Stimulated activated CD4-positive, alpha-beta T cell treated with anti-CD3 and anti-CD28 coated beads, TNF-alpha, amount 100 ng/mL, for 1 hour (primary cell): ENCODE results near the gene FADS6.
A peak's percentile ranks its signal among the peaks of the same experiment; 100 is the strongest.

ENCODE experiments used
- DNase-seq, 3 donors: peaks; one replicate each; pipeline ENCODE4 v3.0.0-alpha.2; 2020; ENCODE audit warnings: low read depth in 3 of 3, low spot score in 1 of 3

The FADS6 gene

DNA sequence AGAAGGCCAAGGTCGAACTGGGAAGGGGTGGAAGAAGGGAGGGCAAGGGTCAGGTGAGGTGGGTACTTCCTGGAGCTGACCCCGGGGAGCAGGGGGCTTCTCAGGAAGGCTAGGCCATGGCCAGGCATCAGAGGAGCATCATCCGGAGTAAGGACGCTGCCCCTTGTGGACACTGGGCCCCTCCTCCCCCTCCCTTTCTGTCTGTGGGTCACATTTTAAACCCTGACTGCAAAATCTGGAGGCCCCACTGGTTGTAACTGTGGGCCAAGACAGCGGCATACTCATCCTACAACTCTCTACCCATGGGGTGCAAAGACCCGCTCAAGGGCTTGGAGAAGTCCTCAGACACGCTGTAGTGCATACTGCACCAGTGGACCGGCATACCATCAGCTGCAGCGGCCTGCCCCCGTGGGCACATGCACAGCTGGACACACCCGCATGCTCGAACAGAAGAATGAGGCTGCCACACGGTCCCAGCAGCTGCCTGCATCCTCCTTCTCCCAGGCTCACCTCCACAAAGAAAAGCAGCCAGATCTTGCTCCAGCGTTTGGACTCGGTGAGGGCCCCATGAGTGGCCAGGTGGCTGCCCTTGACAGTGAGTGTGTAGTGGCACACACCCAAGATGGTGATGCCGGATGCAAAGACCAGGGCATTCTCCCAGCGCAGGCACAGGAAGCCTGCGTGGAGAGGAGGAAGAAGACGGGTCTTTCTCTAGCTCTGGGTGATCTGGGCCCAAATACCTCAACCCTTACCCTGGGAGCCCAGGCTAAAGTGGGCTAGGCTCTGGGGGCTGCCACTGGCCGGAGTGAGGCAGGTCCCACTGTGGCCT, 1.2 kb downstream of the FADS6 start:
- DNase-seq, result no peak

DNA sequence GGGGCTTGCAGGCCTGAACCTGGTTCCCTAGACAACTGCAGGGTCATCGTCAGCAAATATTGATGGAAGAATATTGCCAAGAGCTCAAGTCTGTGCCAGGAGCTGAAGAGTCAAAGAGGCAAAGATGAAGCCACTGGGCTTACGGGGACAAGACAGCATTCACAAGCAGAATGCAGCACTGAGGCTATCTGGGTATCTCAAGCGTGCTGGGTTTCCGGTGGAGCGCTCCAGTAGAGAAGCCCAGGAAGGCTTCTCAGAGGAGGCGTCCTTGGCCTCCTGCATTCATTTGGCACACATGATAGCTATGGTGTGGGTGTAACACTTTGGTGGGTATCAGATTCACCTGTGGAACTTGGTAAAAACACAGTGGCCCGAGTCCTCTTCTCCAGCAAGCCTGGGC, 2.9 kb downstream of the FADS6 start:
- DNase-seq, result no peak

DNA sequence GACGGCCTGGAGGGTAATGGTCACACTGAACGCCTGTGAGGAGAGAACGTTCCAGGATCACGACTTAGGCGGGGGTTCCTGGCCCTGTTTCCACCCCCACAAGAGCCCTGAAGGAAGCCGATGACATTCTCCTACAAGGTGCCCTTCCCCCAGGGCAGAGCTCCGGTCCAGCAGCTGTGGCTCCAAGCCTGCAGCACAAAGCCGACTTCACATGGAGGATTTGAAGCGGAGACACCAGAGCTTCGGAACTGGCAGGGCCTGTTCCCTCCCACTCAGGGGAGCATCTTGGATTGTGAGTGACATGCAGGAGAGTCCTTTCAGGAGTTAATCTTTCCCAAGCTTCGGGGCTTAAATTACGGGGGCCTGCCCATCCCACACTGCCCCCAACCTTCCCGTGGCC, 5.0 kb downstream of the FADS6 start:
- DNase-seq, result no peak

DNA sequence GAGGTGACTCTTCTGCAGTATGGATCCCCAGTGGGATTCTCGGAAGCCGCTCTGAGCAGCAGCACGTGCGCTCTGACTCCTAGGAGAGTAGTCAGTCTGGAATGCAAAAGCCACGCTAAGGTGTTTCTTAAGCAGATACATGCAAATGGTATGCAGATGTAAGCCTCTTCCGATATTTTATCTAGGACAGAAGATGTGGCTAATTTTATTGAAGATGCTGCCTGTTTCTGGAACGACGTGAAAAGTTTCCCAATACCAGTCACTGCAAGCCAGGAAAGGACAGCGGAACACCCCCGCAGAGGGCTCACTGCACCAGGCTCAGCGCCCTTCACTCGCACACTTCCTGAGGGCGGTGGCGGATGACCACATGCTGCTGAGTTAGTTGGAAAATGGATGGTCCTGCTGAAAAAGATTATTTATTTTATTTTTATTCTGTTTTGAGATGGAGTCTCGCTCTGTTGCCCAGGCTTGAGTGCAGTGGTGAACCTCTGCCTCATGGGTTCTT, 10.1 kb downstream of the FADS6 start:
- DNase-seq, result no peak

DNA sequence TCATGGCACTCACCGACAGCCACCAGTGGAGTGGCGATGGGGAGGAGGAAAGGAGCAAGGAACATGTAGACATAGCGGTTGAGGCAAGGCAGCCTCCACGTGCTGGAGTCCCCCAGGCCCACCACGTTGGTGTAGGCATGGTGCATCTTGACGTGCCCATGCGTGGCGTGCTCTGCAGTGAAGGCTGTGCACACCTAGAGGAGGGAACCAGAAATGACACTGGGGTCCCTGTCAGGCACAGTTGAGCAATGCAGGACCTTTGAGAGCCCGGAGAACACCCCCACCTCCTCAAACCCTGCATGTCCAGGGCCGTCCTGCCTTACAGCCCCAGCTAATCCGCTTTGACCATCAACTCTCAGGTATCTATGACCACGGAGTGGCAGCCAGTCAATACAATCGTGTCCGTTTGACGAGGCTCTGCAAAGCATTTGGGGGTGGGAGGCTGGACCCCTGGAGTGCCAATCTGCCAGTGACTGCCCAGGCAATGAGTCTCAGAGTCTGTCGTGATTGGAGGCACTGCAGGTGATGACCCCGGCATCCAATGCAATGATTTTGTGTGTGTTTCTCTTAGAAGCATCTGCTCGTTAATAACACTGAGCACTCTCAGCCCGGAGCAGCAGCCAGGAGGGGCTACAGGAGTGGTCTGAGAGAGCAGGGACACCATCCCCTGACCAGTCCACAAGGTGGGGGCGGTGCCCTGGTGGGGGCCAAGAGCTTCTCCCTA, 10.8 kb downstream of the FADS6 start:
- no peak for DNase-seq

DNA sequence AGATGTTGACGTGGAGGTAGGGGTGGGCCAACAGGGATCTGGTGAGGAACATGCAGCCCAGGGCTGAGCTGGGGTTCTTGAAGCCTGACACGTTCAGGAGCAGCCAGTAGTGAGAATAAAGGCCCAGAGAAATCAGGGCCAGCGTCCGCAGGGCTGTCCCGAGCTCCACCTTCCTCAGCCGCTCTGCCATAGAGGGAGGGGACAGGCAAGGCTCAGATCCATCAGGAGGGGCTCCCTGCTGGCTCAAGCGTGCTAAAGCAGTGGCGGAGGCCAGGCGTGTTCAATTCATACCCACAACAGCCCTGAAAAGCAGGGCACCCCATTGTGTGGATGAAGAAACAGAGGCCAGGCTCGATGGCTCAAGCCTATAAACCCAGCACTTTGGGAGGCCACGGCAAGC, 12.4 kb downstream of the FADS6 start:
- DNase-seq, result no peak

DNA sequence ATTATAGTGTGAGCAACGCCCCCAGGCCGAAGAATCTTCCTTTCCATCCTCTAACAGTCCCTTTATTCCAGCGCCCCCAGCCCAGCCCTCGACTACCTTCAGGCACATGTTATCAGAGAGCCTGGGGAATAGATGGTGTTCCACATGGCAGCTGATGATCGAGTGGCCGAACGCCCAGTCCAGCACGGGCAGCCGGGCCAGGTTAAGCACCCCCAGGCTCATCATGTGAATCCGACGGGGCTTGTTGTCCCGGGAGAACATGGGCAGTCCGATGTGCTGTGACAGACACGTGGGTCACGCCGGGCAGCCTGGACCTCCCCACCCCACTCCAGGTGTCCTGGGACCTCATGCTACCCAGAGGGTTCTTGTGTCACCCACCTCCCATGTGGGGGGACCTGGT, 14.1 kb downstream of the FADS6 start:
- DNase-seq, result no peak

DNA sequence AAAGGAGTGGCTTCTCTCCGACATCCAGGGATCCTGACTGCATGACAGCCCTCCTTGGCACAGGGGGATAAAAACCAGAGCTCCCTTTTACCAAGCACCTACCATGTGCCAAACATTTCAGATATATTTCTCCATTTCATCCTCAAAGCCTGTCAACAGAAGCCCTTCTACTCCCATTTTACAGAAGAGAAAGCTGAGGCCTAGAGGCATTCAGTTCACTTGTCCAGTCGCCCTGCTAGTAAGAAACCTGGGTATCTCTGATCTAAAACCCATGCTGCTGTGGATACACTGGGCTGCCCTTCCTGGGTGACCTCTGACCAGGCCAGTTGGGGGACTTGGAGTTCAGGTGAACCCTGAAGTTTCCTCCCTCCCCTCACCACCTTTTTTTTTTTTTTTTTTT, 14.8 kb downstream of the FADS6 start:
- no peak for DNase-seq

DNA sequence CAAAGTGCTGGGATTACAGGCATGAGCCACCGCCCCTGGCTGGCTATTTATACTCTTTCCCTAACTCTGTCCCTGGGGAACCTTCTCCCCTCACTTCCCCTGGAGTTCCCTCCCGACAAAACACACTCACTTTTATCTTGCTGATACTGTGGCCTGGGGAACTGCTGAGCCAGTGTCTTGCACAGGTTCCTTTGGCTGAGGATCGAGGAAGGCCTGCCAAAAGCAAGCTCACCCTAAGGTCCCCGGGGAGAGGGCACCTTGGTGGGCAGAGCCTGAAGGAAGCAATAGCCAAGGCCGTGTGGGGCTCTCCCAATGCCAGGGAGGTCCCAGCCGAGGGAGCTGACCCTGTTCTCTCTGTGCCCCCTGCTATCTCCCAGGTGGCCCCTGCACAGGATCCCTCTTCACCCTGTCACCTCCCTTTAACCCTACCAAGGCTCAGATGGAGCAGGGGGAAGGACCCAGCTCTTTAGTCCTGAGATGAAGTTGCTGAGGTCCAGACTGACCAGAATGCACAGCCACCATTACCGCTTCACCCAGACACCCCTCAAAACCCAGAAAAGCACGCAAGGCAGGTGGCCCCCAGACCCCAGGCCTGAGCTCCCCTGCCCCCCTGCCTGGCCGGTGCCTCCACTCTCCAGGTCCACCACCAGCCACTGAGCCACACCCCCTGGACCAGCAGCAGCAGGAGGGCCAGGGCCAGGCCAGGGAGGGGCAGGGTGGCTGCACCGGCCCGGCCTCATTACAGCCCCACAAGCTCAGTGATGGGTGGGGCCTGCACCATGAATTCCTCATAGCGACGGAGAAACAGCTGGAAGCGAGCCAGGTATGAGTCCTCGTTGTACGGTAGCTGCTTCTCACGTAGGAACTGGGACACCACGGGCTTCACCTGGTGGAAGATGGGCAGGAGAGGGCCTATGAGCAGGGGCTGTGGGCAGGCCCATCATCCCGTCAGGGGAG, 15.6 kb downstream of the FADS6 start:
- no peak for DNase-seq

DNA sequence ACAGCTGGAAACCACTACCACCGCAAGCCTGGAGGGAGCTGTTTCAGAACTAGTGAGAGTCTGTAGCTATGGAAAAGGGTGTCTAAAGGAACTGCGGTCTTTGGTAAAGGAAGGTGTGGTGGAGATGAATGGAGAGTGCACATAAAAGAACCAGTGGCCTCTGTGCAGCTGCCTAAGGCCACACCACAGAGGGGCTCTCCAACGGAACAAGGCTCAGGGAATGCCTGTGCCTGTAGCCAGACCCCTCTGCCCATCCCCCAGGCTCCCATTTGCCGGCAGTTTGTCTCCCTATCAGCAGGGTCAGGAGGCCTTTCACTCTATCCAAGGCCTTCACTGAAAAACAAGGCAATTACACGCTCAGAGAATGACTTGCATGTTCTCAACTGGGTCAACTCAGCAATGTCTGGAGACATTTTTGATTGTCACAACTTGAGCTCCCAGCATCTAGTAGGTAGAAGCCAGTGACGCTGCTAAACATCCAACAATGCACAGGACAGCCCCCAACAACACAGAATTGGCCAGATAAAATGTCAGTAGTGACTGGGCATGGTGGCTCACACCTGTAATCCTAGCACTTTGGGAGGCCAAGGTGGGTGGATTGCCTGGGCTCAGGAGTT, 17.3 kb downstream of the FADS6 start:
- no peak for DNase-seq

DNA sequence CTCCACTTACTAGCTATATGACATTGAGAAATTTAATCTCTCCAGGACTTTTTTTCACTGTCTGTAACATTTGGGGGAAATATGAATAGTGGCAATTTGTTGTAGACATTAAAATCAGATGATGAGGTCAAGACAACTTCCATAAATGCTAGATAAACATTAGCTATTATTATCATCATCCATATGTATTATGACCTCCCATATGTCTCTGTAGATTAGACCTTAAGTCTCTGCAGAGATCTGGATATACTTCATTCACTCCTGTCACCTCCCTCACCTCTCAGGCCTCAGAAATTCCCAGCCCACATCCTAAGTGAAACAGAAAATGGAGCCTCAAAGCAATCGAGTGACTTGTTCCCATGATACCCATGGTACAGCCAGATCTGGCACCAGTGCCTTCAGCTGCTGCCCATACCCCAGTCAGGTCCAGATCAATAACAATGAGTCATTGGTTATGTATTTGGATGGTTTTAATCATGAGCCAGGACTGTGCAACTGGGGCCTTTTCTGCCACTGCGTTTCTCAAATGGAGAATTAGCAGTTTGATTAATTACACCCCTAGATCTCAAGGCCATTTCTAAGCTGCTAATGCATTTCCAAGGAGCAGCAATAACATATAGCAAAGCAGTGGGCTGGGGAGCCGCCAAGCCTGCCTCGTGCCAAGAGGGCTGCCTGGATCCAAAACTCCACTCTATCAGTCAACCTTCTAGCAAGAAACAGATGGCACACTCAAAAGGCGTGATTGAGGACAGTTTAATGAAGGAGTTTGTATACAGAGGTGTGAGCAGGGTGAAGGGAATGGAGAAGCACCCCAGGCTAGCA, 18.1 kb downstream of the FADS6 start:
- no peak for DNase-seq

DNA sequence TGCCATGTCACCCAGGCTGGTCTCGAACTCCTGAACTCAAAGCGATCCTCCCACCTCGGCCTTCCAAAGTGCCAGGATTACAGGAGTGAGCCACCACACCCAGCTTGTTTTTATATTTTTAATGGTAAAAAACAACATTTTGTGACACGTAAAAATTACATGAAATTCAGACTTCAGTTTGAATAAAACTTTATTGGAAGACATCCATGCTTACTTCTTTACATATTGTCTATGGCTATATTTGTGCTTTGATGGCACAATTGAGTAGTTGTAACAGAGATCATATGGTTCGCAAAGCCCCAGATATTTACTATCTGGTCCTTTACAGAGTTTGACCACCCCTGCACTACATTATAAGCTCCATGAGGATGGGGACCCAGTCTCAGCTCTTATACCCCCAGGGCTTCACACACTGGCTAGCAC, 18.8 kb downstream of the FADS6 start:
- no peak for DNase-seq

DNA sequence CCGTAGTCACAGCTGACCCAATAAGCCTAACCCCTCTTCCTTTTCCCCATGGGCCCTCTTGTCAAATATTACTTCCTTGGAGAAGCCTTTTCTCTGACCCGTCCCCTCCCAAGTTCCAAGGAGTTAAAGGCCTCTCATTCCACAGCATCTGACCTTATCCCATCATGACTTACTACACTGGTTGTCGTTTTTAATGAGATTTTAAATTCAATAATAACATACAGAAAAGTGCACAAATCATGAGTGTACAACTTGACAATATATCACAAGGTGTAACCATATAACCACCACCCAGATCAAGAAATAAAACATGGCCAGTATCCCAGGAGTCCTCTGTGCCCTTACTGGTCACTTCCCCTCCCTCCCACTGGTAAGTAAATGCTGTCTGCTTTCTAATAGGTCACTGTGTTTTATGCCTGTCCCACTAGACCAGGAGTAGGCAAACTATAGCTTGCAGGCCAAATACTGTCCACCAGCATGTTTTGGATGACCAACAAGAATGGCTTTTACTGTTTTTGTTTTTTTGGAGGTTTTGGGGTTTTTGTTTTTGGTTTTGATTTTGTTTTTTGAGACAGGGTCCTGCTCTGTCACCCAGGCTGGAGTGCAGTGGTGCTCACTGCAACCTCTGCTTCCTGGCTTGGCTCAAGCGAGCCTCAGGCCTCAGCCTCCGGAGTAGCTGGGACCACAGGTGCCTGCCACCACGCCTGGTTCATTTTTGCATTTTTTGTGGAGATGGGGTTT, 19.4 kb downstream of the FADS6 start:
- DNase-seq, result no peak

DNA sequence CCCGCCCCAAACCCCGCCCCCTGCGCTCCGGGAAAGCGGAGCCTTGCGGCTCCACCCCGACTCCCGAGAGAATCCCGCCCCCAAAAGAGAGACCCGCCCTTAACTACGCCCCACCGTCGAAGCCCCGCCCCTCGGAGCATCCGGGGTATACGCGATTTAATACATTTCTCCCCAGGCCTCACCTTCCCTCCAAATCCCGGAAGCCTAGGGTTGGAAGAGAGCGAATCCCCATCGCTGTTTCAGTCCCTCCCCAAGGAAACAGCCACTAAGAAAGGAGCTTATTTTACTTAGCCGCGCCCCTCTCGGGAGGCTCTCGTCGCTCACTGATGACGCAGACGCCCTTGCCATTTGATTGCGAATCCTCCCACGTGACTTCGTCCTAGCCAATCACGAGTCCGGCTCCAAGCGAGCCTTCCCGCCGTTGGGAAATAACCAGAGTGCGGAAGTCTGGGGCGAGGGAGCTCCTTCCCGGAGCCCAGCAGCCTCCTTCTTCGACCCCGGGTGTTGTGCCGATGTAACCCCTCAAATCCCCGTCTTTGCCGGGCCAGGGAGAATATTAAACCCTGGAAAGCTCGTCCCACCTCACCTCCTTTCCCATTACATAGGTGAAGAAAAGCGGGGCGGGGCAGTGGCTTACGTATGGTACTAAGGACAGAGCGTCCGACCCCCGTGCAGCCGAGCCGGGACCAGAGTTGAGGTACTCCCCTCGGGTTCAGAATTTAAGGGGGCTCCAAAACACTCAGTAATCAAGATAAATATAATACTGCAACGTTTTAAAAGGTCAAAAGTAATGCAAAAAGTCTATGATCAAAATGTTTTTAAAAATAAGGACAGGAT, 20.2 kb downstream of the FADS6 start:
- DNase-seq, result peak; percentile 97 to 99 (median 97)

DNA sequence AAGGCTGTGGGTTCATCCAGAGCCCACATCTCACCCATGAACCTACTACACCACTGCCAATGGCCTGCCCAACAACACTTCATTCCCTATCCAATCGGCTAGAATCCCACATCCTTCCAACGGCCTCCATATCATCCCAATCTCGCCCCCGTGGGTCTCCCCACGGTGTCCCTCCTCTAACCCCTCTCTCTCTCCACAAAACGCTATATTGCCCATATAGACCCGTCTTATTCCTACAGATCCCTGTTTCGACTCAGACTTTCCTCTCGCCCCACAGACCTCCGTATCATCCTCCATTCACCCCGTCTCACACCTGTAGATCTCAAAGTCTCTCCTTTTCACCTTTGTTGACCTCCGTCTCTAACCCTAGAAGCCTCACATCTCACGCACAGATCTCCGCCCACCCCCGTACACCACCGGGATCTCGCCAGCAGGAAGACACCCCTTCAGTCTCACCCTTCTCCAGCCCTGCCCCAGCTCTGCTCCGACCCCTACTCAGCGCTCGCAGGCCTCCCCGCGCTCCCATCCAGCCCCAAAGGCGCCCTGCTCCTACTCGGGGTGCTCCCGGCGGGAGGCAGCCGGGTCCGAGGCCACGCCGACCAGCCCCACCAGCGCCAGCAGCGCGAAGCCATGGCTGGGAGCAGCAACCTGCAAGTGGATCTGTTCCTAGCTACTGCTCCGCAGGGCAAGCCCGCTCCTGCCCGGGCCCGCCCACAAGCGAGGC, 21.0 kb downstream of the FADS6 start, which contains the start of gene FDXR:
Gene FDXR, minus strand, starts transcription at position 682 of the 724 bp plus-strand sequence. Its CDS starts 50 bp downstream, at position 632.
- no peak for DNase-seq

DNA sequence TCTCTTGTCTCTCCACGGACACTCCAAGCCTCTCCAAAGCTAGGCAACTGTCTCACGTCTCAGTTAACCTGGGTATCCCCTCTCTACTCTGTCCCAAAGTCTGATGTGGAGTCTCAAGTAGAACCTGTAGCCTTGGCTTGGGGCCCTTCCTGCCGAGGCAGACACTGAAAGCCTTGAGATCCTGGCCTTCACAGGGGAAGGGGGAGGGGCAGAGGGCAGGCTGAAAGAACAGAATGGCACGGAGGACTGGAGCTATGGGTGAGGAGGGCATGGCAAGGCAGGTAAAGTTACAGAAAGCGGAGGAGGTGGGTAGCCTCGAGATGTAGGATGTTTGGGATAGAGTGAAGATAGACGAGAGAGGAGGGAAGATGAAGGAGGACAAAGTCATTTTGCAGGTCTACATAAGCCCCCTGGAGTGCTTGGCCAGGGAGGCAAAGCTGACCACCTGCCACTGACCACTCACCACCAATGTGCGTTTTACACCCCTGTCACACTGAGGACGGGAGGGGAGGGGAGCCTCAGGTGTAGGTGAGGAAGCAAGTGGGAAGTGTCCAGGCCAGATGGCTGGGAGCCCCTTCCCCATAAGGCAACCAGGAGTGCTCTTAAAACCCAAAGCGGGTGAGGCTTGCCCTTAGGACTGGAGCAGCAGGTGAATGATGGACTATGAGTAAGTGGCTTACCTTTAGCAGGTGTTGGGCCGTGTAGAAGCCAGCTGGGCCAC, 21.9 kb downstream of the FADS6 start:
- DNase-seq, result no peak

DNA sequence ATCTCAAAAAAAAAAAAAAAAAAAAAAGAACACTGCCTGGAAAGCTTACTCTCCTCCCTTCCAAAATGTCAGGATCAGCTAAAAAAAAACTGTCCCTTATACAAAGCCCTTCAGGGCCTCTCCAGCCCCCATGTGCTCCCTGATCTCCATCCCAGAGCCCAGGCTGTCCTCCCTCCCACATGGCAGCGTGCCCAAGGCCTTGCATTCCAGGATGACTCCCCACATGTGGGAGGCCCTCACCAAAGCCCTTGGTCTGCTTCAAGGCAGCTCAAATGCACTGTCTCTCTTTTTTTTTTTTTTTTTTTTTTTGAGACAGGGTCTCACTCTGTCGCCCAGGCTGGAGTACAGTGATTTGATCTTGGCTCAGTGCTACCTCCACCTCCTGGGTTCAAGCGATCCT, 22.9 kb downstream of the FADS6 start:
- no peak for DNase-seq
